Muscle of arm (tissue), 12 donors: Measurements from ENCODE around the gene HECTD4. TPM values are rescaled to one million over a fixed set of nuclear protein-coding genes. Genes with fewer than 3 reads are reported as not detected.
"Not testable (repeated sequence)": the region's sequence is repeated elsewhere in the genome, so short reads cannot be mapped to it uniquely, and the experiment has no call there.

Source experiments
- DNase-seq: peaks from one replicate; pipeline ENCODE4 v3.0.0-alpha.2; 2013
- polyA plus RNA-seq, 12 donors: library from polyadenylated mRNA; unstranded; fragments of 120-200 nt; gene quantifications; one replicate each; pipeline ENCODE4 v1.2.1, GENCODE V29; 2013; ENCODE audit not compliant: insufficient read length in 12 of 12

The HECTD4 gene
- polyA plus RNA-seq, 12 donors = 36.2 to 76.7 (median 51.3) TPM; not detected in 1

DNA sequence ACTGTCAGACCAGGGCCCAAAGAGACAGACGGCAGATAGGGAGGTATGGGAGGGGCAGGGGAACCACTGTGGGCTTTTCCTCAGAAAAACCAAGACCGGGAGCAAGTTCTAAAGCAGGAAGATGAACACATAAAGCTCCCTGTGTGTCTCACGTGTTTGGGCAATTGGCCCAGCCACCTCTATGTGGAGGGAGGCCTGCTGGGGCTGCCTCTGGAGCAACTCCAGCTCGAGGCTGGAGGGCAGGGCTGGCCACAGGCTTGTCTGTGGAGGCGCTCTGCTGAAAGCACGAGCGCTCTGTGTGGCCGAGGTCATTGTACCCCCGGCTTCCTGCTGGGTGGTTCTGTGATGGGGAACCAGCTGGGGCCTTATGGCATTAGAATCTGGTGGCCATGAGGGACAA lies 220.5 kb downstream of the HECTD4 start:
- DNase-seq = no peak

DNA sequence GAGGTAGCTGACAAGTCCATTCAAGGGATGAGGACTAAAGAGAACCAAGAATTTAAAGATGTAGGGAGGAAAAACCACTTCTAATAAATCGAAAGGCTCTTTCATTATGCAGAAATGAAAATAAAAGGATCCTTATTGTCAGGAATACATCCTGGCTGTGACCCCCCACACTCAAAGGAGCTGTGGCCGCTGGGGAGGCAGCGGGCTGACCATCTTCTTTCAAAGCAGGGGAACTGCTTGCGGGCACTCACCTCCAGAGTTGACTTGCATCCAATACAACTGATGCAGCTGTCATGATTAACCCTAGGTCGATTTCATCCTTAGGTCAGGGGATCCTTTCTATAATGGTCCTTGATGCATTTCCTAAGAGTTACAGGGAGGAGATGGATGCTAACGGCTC lies 221.6 kb downstream of the HECTD4 start:
- DNase-seq = no peak

DNA sequence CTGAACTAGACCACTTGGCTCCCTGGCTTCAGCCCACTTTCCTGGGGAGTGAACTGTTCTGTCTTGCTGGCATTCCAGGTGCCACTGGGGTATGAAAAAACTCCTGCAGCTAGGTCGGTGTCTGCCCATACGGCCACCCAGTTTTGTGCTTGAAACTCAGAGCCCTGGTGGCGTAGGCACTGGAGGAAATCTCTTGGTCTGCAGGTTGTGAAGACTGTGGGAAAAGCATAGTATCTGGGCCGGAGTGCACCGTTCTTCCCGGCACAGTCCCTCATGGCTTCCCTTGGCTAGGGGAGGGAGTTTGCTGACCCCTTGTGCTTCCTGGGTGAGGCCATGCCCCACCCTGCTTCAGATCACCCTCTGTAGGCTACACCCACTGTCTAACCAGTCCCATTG lies 223.1 kb downstream of the HECTD4 start:
- no peak for DNase-seq

DNA sequence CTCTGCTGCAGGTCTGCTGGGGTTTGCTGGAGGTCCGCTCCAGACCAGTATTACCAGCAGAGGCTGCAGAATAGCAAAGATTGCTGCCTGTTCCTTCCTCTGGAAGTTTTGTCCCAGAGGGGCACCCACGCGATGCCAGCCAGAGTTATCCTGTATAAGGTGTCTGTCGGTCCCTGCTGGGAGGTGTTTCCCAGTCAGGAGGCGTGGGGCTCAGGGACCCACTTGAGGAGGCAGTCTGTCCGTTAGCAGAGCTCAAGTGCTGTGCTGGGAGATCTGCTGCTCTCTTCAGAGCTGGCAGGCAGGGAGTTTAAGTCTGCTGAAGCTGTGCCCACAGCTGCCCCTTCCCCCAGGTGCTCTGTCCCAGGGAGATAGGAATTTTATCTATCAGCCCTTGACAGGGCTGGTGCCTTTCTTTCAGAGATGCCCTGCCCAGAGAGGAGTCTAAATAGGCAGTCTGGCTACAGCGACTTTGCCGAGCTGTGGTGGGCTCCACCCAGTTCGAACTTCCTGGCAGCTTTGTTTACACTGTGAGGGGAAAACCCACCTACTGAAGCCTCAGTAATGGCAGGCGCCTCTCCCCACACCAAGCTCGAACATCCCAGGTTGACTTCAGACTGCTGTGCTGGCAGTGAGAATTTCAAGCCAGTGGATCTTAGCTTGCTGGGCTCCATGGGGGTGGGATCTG lies 223.6 kb downstream of the HECTD4 start:
- not testable (repeated sequence) for DNase-seq

DNA sequence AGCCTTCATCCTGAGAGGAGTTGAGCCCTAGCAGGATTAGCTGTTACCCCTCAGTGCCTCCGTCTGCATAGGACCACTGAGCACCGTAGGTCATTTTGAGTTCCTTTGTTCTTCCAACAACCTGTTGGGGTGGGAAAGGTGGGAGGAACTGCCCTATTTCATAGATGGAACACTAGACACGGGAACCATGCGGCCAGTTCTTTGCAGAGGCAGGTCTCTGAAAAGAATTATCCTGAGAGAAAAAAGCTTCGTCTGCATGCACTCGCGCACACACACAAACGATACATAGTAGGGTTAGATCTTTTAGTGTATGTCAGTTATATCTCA lies 228.4 kb downstream of the HECTD4 start:
- DNase-seq = no peak

DNA sequence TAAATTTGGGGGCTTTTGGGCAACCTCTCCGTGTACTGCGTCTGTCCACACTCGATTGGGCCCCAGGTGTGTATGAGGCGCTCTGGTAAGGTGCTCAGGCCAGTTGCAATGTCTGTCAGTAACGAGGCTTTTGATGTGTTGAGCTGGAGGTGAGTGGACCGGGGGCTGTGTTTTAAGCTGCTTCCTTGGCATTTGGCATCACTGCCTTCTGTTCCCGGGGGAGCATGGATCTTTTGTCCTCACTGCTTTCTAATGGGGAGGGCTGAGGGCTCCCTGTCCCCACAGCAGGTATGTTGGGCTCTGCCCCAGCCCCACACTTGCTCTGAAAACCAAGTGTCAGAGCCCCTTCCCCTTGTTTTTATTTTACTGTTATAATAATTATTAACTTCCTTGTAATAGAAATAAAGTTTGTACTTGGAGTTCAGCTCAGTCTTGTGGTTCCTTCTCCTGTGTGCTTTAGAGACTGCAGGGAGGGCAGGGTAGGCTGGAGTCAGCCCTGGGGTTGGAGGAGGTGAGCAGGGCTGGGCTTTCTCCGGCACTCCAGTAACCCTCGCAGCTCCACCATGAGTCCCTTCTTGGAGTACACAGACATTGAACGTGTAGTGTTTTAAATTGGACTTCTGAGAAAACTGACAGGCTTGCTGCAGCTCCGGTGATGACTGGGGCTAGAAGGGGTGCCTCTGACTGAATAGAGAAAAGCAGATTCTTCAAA lies 228.9 kb downstream of the HECTD4 start:
- DNase-seq = no peak

DNA sequence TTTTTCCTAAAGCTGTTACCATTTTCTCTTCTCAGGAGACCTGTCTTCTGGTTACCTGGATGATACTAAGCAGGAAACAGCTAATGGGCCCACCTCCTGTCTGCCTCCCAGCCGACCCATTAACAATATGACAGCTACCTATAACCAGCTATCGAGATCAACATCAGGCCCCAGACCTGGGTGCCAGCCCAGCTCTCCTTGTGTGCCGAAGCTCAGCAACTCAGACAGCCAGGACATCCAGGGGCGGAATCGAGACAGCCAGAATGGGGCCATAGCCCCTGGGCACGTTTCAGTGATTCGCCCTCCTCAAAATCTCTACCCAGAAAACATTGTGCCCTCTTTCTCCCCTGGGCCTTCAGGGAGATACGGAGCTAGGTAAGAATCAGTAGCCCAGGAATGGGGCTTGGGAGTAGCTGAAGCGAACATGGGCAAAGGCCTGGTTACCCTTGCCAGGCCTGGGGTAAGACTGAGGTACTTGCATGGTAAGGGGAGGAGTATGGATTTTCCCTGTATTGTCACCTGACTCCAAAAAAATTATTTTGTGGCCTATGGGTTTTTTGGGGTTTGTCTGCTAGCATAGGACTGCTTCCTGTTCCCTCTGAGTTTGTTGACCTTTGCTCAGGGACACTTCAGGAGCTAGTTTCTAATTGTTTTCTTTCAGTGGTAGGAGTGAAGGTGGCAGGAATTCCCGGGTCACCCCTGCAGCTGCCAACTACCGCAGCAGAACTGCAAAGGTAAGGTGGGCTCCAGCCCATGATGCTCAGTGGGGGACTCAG lies 230.3 kb downstream of the HECTD4 start:
- no peak for DNase-seq

DNA sequence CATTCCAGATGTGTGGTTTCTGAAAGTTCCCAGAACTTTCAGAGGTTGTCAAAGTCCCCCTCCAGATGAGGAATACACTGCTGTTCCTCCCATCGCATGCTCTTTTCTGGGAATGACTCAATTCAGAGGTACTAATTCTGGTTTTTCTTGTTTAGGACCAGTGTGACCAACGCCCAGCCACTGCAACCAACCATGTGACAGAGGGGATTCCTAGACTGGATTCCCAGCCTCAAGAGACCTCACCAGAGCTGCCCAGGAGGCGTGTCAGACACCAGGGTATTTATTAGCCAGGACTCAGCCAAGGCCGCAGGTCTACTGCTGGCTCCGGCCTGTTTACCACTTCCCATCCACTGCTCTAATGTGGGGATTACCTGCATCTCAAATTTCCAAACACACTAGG lies 232.6 kb downstream of the HECTD4 start:
- DNase-seq = no peak

DNA sequence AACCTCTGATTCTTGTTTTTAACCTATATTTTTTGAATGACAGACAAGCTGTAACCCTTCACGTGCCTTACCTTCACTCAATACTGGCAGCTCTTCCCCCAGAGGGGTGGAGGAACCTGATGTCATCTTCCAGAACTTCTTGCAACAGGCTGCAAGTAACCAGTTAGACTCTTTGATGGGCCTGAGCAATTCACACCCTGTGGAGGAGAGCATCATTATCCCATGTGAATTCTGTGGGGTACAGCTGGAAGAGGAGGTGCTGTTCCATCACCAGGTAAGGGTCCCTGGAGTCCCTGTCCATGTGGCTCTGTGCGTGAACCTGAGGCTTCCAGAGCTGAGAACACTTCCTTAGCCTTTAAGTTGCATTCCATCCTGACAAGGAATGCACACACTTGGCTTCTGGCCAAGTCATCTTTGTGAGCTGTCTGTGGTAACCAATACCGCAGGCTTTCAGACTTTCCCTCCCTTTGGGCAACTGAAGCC lies 234.2 kb downstream of the HECTD4 start:
- DNase-seq = no peak

DNA sequence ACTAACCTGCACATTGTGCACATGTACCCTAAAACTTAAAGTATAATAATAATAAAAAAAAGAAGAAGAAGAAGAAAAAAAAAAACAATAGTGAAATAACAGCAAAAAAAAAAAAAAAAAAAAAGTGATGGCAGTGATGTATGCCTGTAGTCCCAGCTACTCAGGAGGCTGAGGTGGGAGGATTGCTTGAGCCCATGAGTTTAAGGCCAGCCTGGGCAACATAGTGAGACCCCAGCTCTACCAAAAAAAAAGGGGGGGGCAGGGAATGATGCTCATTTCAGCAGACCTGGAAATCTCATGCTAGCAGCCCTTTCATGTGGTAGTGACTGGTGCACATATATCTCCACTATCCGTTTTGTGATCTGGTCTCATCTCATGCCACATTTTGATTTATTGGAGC lies 236.1 kb downstream of the HECTD4 start:
- no peak for DNase-seq

DNA sequence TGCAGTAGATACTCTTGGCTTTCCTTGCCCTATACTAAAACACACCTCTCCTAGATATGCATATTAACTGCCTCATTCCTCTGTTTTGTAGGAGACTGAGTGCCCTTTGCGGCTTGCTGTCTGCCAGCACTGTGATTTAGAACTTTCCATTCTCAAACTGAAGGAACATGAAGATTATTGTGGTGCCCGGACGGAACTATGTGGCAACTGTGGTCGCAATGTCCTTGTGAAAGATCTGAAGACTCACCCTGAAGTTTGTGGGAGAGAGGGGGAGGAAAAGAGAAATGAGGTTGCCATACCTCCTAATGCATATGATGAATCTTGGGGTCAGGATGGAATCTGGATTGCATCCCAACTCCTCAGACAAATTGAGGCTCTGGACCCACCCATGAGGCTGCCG lies 241.5 kb downstream of the HECTD4 start:
- no peak for DNase-seq

DNA sequence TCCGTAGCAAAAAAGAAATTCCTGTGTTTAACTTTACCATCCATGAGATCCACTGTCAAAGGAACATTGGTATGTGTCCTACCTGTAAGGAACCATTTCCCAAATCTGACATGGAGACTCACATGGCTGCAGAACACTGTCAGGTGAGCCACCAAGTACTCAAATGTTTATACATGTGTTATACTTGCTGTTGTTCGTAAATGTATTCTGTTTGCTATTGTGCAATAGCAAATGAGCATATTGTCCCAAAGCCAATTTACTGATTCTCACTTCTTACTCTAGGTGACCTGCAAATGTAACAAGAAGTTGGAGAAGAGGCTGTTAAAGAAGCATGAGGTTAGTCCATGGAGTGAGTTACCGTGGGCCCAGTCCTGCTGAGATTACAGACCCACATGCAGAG lies 247.5 kb downstream of the HECTD4 start:
- no peak for DNase-seq

DNA sequence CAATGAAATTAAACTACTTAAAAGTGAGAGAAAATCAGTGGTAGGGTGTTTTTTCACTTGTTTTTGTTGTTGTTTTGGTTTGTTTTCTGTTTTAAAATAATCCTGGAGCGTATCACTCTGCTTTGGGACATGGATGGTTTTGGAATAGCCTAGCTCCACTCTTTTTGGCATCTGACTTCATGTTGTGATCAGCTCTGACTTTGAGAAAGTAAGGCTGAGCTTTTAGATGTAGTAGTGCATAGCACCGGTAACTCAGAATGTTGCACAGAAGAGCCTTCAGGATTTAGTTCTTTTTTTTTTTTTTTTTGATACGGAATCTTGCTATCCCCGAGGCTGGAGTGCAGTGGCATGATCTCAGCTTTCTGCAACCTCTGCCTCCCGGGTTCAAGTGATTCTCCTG lies 248.8 kb downstream of the HECTD4 start:
- no peak for DNase-seq

DNA sequence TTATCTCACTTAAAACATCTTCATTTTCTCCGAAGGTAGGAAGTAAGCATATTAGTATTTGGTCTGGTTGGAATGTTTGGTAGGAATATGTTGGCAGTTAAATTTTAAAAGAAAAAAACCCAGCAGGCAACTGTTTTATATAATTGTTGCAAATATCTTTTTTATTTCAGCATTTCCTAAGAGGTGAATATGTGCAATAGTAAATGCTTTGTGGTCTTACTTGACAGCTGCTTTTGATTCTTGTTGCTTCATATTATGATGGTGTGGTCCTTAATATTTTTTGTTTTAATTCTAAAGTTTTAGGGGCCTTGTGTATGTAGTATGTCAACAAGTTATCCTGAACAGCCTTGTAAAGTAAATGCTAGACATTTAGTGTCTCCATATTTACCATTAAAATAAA lies 250.5 kb downstream of the HECTD4 start:
- DNase-seq = no peak

DNA sequence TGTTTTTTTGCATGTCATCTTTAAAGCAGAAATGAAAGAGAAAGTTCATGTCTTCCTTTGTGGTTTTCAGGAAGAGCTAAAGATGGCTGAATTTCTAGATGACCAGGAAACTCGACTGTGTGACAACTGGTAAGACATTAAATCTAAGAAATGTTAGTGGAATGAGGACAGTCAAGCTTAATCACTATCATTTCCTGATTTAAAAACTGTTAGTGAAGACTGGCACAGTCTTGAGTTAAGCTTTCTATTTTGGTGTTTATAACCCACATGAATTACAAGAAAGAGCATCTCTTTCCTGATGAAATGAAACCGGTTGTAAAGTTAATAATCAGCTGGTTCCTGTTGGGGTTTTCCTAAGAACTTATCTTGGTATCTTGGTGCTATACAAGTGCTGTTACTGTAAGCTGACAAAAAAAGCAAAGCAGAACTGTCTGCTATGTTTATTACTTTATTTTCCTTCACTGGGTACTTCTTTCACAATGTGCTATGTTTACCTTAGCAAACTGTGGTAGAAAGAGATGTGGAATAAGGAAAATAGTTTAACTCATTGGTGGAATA lies 251.7 kb downstream of the HECTD4 start:
- DNase-seq = no peak

DNA sequence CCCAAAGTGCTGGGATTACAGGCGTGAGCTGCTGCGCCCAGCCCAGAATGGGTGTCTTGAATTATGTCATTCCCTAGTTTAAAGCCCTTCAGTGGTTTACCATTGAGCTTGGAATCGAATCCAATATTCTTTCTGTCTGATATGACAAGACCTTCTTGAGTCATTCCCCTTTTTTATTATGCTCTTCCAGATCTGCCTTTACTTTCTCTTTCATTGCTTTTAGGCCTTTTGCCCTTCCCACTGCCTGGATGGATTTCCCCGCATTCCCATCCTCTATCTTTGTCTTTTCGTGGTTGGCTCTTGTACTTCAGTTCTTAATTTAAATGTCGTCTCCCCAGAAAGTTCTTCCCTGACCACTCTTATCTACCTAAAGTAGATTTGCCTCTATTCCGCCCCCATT lies 255.3 kb downstream of the HECTD4 start:
- no peak for DNase-seq

DNA sequence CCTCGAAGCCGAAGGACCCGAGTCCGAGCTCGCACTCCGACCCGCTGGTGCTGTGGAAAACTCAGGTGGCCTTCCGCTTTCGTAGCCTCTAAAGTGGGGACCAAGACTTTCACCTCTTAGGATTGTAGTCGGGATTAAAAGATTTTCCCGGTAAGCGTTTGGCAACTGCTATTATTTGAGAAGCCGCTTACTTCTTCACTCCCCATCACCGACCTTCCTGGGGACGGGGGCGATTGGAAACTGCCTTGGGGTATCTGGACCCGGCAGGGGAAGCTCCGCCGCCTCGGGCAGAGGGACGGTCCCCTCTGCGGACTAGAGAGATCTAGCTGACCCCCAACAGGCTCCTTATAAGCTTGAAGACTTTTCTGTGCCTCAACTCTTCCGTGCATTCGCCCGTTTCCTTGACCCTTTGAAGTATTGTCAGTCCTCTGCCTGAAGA lies 256.2 kb downstream of the HECTD4 start:
- no peak for DNase-seq

DNA sequence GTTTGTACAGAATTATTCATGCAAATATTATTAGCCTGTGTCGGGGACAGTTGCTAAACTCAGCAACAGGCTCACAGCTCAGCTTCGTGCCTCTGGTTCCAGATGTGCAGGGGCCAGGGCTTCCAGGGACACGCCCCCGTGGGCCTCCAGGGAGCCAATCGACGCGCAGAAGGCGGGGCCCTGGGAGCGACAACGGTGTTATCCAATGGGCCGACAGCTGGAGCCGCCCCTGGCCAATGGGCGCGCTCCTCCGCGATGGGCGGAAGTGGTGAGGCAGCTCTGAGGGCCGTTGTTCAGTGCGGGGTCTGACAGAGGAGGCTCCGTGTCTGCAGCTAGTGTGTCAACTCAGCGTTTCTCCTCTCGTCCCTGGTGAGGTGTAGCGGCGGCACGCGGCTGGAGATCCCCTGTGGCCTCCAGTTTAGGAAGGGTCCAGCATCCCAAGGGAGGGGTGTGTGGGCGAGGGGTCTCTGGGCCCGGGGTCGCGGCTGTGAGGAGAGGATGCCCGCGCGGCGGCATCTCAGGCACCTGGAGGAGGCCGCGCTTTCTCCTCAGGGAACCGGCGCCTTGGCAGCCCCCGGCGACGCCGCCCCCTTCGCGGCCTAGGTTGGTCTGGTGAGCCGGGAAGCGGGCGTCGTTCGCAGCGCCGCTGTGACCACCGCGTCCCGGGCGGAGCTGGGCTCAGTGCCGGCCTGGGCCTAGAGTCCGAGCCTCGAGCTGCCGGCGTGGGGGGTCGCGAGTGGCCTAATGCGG lies 256.8 kb downstream of the HECTD4 start, which contains the start of gene TRAFD1:
Gene TRAFD1, plus strand, starts transcription at position 311 of the 750 bp plus-strand sequence. CDS start 4,963 bp downstream, outside the sequence.
- peak; percentile 99 for DNase-seq

DNA sequence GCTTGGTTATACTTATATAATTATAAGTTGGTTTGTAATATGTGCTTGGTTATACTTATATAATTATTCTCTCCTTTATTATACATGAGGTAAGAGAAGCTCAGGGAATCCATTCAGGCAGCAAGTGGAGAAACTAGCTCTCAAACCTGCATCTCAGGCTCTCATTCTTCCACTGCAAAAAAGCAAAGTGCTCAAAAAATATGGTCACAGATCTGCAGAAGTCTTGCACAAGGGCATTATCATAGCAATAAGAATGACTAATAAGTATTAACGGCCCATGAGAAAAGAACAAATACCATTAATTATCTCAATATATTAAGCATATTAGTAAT lies 257.3 kb downstream of the HECTD4 start:
- no peak for DNase-seq

DNA sequence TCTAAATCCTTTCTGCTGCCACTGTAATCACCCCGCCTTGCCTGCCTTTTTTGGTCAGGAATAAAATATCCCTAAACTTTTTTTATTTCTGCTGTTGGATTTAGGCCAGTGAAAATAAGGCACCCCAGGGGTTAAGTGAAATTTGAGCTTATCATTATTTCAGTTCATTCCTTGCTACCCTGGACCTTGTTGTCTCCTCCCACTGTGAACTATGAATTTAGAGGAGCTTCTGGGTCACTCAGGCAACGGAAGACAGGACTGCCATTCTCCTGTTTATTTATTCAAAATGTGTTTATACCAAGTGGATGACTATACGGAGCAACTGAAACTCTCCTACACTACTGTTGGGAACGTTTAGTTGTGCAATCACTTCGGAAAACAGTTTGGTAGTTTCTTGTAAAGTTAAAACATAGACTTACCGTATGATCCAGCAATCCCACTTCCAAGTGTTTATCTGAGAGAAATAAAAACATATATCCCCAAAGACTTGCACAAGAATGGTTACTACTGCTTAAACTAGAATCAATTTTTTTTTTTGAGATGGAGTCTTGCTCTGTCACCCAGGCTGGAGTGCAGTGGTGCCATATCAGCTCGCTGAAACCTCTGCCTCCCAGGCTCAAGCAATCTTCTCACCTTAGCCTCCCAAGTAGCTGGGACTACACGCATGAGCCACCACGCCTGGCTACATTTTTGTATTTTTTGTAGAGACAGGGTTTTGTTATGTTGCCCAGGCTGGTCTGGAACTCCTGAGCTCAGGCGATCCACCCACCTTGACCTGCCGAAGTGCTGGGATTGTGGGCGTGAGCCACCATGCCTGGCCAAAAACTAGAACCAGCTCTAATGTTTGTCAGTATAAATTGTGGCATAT lies 259.2 kb downstream of the HECTD4 start:
- no peak for DNase-seq
